NCI-H82 treated with DMSO at 0.1 percent for 48 hours (cell line): ENCODE results near the gene SMOC2.

Experiments
- DNase-seq: peaks from one replicate; lab custom pipeline; 2025; ENCODE audit not compliant: unreplicated experiment; lab: John Stamatoyannopoulos, UW

SMOC2 gene, protein sequence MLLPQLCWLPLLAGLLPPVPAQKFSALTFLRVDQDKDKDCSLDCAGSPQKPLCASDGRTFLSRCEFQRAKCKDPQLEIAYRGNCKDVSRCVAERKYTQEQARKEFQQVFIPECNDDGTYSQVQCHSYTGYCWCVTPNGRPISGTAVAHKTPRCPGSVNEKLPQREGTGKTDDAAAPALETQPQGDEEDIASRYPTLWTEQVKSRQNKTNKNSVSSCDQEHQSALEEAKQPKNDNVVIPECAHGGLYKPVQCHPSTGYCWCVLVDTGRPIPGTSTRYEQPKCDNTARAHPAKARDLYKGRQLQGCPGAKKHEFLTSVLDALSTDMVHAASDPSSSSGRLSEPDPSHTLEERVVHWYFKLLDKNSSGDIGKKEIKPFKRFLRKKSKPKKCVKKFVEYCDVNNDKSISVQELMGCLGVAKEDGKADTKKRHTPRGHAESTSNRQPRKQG

DNA sequence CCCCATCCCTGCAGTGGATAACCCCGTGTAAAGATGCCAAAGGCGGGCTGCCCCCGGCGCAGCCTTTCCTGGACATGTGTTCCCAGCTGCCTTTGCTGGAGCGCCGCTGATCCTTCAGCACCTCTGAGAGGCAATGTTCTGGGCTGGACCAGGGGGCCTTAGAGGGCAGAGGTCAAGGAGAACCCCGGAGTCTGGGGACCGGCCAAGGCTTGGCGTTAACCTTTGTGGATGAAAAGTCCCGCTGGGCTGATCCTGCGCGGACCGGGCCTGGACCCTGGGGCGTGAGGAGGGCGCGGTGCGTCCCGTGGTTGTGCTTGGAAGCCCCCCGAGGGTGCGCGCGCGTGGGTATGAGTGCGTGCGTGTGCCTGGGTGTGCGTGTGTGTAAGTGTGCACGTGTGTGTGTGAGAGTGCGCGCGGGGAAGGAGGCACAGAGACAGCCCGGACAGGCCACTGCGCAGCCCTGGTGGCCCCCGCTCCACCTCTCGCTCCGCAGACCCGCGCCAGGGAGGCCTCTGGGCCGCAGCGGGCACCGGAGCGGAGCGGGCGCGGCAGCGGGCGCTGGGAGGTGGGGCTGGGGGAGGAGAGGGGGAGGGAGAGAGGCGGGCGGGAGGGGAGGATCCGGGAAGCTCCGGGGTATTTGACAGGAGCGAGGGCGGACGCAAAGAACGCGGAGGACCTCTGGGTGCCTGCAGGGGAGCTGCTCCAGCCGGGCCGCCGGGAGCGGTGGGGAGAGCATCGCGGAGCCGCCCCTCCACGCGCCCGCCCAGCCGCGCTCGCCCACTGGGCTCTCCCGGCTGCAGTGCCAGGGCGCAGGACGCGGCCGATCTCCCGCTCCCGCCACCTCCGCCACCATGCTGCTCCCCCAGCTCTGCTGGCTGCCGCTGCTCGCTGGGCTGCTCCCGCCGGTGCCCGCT is at the start of gene SMOC2:
SMOC2 (plus strand) TSS at position 665 of the 914 bp plus-strand sequence; CDS start at position 852, 187 bp downstream.
- DNase-seq, result no peak

DNA sequence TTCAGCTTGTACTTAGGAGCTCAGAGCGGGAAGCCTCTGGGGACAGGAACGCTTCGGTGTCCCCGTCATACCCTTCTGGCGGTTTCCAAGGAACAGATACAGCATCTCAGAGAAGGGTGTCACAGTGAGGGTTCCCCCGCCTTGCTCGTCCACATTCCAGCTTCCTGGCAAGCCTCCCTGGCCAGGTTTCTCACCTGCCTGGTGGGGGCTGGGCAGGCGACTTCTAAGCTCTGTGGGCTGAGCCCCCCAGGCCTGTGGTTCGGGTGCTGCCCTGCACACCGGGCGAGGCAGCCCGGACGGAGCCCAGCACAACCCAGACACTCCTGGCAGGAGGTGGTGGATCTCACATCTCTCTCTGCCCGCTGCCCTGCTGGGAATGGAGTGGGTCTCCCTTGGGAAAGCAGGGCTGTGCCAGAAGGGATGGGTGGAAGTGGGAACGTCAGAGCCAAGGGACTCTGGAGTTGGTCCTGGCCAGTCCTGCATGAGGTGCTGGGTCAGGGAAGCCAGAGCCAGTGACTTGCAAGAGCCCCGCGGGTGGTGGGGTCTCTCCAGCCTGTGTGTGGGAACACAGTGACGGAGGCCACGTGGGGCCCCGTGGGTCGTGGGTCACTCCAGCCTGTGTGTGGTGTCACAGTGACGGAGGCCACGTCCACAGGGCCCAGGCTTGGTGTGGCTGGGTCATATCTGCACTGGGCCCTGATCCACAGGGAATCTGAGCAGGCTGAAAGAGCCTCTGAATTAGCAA is 47.7 kb upstream of the SMOC2 start:
- DNase-seq, result no peak

DNA sequence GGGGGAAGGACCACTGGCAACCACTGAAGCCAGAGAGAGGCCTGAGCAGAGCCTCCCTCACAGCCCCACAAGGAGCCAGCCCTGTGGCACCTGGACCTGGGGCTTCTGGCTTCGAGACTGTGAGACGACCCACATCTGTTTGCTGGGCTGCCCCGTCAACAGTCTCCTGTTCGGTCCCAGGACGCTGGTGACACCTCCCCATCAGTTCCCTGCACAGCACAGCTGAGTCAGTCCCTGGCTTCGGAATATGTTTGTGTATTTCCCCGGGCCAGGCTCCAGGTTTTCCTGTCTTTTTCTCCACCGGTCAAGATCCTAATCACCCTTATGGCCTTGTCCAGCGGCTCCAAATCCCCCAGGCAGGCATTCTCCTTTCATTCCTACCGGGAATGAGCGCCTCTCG is 46.4 kb upstream of the SMOC2 start:
- DNase-seq, result no peak

DNA sequence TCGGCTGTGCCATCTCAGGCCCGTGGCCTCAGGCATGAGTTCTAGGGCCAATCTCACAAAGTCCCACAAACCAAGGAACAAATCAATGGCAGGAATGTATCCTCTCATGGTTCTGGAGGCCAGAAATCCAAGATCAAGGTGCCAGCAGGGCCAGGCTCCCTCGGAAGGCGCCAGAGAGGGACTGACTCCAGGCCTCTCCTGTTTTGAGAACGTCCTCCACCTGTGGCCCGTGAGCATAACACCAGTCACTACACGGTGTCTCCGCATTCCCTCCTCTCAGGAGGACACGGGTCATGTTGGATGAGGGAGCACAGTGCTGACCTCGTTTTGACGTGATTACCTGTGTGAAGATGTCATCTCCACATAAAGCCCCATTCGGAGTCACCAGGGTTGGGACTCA is 45.0 kb upstream of the SMOC2 start:
- DNase-seq, result no peak

DNA sequence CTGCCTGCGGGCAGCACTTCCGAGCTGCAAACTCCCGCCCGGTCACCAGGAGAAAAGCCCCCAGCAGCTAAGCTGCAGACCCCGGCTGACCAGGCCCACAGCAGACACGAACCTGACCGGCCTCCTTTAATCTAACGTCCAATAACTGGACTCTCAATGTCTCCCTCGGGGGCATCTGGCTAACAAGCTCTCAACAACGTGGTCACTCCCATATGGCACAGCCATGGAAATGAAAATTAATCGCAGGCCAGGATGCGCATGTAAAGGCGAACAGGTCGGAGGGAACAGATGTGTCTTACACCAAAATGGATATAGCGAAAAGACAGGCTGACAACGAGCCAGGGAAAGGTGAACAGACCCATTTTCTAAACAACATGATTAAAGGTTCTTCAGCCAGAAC is 44.4 kb upstream of the SMOC2 start:
- DNase-seq, result no peak

DNA sequence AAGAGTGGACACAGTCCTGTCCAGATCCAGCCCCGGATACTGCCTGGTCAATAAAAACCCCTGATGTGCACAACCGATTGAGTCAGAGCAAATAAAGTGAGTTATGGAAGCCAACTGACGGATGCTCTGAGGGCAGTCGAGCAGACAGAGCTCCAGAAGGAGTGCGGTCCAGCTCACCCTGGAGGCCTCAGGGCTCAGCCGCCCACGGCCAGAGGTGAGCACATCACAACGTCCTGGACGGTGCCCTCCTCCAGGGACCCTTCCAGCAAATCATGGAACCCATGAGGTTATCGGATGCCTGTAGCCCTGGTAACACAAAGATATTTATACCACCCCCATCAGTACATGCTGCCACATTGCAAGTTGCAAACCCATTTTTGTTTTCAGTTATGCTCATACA is 44.0 kb upstream of the SMOC2 start:
- no peak for DNase-seq

DNA sequence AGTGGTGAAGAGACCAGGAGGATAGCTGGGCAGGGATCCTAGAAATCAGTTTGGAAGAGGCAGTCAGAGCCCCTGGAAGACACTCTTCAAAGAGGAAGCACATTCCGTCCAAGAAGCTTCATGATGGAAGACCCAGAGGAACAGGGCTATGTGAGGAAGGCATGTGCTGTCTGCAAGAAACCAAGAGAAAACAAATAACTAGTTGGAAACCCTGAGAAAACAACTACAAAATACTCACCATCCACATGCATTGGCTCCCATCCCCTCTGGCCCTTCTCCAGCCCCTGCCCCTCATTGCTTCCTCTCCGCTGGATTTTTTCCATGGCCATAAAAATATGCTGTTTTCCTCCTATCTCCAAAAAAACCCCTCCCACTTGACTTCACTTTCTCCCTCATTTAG is 40.9 kb upstream of the SMOC2 start:
- no peak for DNase-seq

DNA sequence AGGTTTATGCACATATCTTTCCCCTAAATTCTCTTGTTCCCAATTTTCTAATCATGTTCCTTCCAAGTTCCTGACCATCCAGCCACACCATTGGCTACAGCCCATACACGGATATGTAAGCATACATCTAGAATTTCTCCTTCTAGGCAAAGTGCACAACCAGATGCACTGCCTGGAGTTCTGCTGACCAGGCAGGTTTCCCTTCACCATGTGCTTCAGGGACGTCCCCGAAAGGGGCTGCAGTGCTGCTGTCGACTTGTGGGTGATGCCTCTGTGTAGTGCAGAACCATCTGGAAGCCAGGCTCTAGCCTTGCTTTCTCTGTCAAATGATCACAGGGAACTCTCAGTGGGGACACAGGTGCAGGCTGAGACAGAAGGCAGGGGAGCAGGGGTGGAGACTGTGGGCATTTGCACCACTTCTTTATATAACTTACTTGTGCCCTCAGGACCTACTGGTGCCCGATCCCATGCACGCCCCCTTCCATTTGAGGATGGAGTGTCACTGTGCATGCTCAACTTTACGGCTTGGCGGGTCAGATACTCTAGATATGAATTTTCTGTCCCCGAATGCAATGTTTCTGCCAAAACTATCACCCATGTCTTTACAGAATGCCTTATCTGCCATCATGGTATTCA is 37.5 kb upstream of the SMOC2 start:
- DNase-seq, result no peak

DNA sequence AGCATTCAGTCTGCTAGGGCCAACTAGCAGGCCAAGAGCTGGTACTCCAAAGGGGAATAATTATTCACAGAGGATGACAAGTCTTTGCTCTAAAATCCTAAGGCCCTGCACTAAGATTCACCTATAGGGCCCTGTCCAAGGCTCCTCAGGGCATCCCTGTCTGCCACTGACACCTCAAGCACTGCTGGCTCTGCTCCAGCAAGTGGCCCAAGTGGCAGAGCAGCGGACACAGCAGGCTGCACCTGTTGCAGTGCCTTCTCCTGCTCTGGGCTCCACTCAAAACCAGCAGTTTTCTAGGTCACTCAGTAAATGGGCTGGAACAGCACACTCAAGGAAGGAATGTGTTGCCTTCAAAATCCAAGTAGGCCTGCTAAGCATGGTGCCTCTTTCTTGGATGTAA is 36.4 kb upstream of the SMOC2 start:
- no peak for DNase-seq

DNA sequence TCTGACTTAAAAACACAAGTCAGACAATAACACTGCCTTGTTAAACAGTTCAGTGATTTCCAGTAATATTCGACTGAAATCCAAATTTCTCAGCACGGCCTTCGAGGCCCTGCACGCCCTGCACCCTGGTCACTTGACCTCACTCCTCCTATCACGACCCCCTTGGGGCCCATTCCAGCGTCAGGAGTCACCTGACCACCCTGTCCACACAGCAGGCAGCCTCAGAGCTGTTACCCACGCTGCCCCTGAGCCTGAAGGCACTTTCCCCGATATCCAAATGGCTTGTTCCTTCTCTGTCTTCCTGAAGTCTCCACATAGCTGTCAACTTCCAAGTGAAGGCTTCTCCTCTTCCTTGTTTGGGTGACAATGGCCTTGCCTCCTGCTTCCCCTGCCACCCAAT is 33.1 kb upstream of the SMOC2 start:
- DNase-seq, result no peak

DNA sequence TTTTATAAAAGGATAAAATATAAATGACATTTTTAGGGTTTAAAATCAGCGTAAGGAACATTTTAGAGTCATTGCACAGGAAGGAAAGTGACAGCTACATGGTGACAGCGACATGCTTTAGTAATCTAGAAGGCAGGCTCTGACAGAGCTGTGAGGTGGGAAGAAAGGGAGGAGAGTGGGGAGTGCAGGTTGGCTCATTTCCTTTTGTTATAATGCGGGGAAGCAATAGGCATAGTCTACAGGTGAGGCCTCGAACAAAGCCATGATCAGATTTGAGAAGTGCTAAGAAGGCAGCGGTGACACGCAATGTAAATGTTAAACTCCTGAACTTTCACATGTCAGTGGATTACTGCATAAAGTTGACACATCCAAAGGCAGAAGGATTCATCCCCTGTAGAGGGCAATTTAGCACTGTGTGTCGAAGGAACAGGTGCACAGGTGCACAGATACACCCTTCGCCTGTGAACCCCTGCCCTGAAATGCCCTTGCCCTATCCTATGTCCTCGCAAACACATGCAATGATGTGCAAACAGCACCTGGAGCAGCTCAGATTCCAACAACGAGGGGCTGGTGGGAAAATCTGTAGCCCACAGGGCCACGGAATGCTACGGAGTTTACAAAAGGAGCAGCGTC is 32.4 kb upstream of the SMOC2 start:
- DNase-seq, result no peak

DNA sequence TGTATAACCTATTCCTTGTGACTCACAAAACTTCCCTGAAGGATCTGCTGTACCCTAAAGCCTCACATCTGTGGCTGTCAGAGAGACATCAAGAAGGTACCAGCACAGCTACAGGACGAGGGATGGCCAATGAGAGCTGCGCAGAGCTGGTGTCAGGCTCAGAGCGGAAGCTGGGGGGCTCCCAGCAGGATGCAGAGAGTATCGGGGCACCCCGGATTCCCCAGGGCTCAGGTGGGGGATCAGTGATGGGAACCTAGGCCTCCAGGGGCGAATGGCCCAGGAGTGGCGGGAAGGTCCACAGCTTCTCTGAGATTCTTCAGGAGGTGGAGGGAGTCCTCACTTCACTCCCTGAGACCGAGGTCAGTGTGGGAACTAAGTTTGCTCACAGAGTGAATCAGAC is 30.9 kb upstream of the SMOC2 start:
- DNase-seq, result no peak

DNA sequence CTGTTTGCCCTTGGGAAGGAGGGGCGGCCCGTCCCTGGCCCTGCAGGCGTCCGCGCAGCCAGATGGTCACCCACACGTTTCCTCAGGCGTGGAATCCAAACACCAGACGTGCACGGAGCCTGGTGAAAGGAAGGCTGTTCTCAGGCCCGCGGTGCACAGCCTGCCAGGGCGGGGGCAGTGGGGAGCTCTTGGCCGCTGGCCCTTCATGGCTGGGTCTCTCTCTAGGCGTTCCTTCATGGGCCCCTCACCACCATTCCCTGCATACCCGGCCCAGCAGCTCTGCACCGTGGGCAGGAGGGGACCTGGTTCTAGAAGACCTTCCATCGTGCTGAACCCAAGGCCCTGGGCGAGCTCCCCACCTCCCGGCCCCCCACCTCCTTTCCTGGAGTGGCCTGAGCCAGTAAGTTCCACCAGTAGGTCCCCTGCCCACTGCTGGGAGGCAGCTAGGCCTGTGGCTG is 30.4 kb upstream of the SMOC2 start:
- no peak for DNase-seq

DNA sequence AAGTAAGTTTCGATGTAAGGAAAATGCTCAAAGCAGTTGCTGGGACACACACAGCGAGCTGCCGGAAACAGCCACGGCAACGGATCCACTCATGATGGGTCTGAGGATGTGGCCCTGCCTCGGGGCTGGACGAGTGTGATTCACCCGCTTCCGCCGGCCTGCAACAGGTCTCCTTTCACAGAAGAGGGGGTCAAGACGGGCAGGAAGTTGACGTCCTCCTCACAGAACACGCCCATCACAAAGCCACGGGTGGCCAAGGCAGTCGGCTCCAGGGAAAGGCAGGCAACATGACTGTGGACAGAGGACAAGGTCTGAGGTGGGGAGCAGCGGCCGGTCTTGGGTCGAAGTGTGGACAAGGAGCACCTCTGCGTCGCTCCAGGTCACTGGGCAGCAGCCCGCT is 29.9 kb upstream of the SMOC2 start:
- no peak for DNase-seq

DNA sequence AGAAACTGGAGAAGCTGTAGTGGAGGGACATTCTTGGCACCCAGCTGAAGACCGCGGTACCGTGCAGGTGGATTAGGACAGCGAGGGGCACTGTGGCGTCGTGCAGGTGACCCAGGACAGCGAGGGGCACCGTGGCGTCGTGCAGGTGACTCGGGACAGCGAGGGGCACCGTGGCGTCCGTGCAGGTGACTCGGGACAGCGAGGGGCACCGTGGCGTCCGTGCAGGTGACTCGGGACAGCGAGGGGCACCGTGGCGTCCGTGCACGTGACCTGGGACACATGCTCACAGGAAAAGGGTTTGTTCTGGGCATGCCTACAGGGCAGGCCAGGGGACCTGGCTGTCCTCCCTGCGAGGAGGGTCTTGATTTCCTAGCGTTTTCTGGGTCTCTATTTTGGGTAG is 29.2 kb upstream of the SMOC2 start:
- no peak for DNase-seq

DNA sequence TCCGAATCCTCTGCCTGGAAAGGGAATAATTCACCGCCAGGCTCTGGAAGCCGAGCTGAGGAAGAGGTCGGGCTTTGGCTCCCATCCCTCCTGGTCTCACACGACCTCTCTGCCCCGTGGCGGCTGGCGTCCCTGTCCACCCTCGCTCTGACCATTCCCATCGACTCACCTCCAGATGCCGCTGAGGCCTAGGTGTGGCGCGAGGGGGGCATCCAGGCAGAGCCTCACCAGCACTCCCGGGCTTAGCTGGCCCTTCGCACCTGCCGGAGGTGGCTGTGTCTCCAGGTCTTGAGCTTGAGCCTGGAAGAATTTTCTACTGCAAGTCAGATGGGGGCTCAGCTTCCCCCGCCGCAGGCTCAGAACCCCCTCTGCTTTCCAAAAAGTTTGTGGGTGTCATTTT is 28.5 kb upstream of the SMOC2 start:
- DNase-seq, result no peak

DNA sequence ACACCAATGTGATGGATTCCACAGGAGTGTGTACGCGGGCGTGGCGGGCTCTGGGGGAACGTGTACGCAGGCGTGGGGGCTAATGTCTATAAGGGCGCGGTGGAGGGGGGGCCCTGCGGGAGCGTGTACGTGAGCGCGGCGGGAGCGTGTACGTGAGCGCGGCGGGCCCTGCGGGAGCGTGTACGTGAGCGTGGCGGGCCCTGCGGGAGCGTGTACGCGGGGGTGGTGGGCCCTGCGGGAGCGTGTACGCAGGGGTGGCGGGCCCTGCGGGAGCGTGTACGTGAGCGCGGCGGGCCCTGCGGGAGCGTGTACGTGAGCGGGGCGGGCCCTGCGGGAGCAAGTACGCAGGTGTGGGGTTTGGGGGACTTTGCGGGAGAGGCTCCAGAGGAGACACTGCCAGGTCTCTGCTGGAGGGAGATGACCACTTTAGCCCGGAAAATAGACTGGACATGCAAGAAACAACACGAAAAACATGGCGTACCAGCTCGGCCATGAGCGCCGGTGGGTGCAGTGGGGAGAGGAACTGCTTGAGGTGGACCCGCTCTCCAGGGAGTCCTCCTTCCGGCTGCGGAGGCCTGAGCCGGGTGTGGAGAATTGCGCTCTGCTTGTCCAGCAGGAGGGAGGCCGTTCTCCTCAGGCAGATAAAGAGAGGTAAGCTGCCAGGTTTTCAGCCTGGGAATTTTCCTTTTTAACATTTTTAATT is 27.8 kb upstream of the SMOC2 start:
- no peak for DNase-seq

DNA sequence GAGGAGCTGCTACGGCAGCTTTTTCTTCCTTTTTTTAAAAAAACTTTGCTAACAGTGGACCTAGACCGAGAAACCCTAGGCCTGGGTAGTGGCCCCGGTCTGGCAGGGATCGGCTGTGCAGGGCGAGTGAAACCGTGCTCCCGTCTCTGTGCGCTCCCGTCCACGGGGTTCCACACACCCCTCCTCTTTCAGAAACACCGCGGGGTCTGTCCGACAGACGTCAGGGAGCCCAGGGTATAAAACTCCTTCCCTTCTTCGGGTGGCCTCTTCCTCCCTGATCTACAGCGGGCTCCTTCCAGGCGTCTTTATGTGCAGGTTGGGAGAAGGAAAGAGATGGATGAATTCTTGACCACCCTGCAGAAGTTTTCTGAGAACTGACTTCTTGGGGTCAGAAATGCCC is 27.1 kb upstream of the SMOC2 start:
- no peak for DNase-seq

DNA sequence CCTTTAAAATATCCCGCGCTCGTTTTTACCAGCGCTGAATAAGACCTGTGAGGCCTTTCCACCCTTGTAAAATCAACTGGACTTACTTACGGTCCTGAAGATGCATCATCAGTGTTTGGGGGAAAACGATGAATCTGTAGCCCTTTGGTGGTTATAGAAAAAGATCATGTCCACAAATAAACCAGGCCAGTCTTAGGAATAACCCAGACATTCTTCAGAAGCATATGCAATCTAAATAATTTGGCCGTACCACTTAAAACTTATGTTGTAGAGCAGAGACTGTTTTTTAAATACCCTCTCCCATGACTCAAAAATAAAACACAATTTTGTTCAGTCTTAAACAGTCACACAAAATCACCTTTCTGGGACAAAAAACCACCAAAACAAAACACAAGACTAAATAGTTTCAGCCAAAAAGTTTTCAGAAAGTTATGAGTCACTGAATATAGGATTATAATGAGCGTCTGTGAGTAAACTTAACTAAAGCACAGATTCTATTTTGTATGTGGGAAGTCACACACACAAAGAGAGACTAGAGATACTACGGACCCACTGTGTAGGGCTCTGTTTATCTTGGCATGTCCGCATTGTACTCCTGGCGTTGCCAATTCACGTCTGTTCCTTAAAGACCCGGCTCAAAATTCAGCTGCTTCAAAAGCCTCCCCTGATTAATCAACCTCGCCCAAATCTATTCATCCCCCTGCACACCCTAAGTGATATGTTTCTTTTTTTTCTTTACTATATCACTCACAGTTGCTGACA is 26.5 kb upstream of the SMOC2 start:
- DNase-seq, result no peak
